IMR-90 (cell line): ENCODE results near the gene ERG28. TPM values are rescaled to one million over a fixed set of nuclear protein-coding genes. Genes with fewer than 3 reads are reported as not detected.

Experiments used
- ATAC-seq: fragments of 200-7000 bp; cut with Tn5 transposase; 2 replicates; pipeline ENCODE4 v1.9.1; 2020; ENCODE audit warnings: low read depth, mild to moderate bottlenecking, moderate library complexity
- BruUV-seq: library from RNA; stranded (reverse); fragments of 400-500 nt; replicated peaks from 2 replicates; lab custom pipeline; 2021; lab: Mats Ljungman, UMichigan
- CTCF ChIA-PET: fragments of 300-600 bp; formaldehyde crosslinking; extraction: SDS; loops from one replicate; lab custom pipeline; 2021; ENCODE audit warnings: antibody characterized with exemption; lab: Yijun Ruan, JAX
- POLR2A ChIA-PET: fragments of 300-600 bp; sonication (Branson Sonifier 250); formaldehyde crosslinking; loops from one replicate; lab custom pipeline; 2022; ENCODE audit warnings: antibody characterized with exemption; ENCODE audit not compliant: unreplicated experiment; lab: Charles Lee
- DNase-seq: peaks from one replicate; pipeline ENCODE4 v3.0.0; 2013
- H2AFZ ChIP-seq: replicated peaks from 2 replicates; pipeline ENCODE3; 2013; ENCODE audit warnings: low read length, mild to moderate bottlenecking; ENCODE audit not compliant: poor library complexity
- H2AK5ac ChIP-seq: 2 replicates; pipeline ENCODE4 v1.6.1; 2013; ENCODE audit warnings: low read depth, low read length, inconsistent platforms
- H2AK9ac ChIP-seq: replicated peaks from 2 replicates; pipeline ENCODE3; 2013; ENCODE audit warnings: mild to moderate bottlenecking, low read depth, low read length, moderate library complexity; ENCODE audit not compliant: poor library complexity
- H2BK120ac ChIP-seq: 2 replicates; pipeline ENCODE4 v1.6.1; 2013; ENCODE audit warnings: low read depth, low read length, inconsistent platforms
- H2BK15ac ChIP-seq: 3 replicates; pipeline ENCODE4 v1.6.1; 2013; ENCODE audit warnings: low read depth, low read length, inconsistent platforms
- H2BK20ac ChIP-seq: 2 replicates; pipeline ENCODE4 v1.6.1; 2013; ENCODE audit warnings: low read depth, mild to moderate bottlenecking, inconsistent platforms, low read length, moderate library complexity
- H2BK5ac ChIP-seq: 2 replicates; pipeline ENCODE4 v1.6.1; 2013; ENCODE audit warnings: mild to moderate bottlenecking, low read depth, low read length, inconsistent platforms; ENCODE audit not compliant: poor library complexity, severe bottlenecking
- H3K14ac ChIP-seq: replicated peaks from 2 replicates; pipeline ENCODE4 v1.6.1; 2013; ENCODE audit warnings: low read depth, low read length, inconsistent platforms
- H3K18ac ChIP-seq: 2 replicates; pipeline ENCODE4 v1.6.1; 2013; ENCODE audit warnings: low read depth, low read length, control low read depth
- H3K23ac ChIP-seq: 2 replicates; pipeline ENCODE4 v1.6.1; 2013; ENCODE audit warnings: low read depth, low read length, inconsistent platforms
- H3K27ac ChIP-seq: 2 replicates; pipeline ENCODE4 v1.5.1; 2013; ENCODE audit warnings: mild to moderate bottlenecking, control low read depth, low read length; ENCODE audit not compliant: insufficient read depth
- H3K27me3 ChIP-seq: 2 replicates; pipeline ENCODE4 v1.6.1; 2013; ENCODE audit warnings: low read length; ENCODE audit not compliant: control insufficient read depth, insufficient read depth
- H3K36me3 ChIP-seq: 2 replicates; pipeline ENCODE4 v1.6.1; 2013; ENCODE audit warnings: low read length, mixed read lengths; ENCODE audit not compliant: control insufficient read depth, insufficient read depth
- H3K4ac ChIP-seq: 2 replicates; pipeline ENCODE4 v1.6.1; 2013; ENCODE audit warnings: low read depth, low read length, inconsistent platforms
- H3K4me1 ChIP-seq: 2 replicates; pipeline ENCODE4 v1.6.1; 2013; ENCODE audit warnings: low read length, mixed read lengths; ENCODE audit not compliant: control insufficient read depth, insufficient read depth
- H3K4me2 ChIP-seq: 2 replicates; pipeline ENCODE4 v1.6.1; 2013; ENCODE audit warnings: low read depth, mild to moderate bottlenecking, control low read depth, low read length, moderate library complexity
- H3K4me3 ChIP-seq: 2 replicates; pipeline ENCODE4 v1.5.1; 2013; ENCODE audit warnings: low read depth, mild to moderate bottlenecking, control low read depth, low read length, moderate library complexity; ENCODE audit not compliant: insufficient read depth
- H3K56ac ChIP-seq: 2 replicates; pipeline ENCODE4 v1.6.1; 2013; ENCODE audit warnings: low read length, inconsistent platforms; ENCODE audit not compliant: insufficient read depth; ENCODE audit errors: extremely low read depth
- H3K79me1 ChIP-seq, 2 experiments: 2 replicates each; pipeline ENCODE4 v1.6.1; 2013; ENCODE audit warnings: low read length in 2 of 2, inconsistent platforms in 1 of 2, low read depth in 1 of 2
- H3K9ac ChIP-seq: 2 replicates; pipeline ENCODE4 v1.6.1; 2013; ENCODE audit warnings: low read depth, low read length, control low read depth
- H3K9me1 ChIP-seq: 2 replicates; pipeline ENCODE4 v1.6.1; 2013; ENCODE audit warnings: low read length, inconsistent platforms; ENCODE audit not compliant: insufficient read depth
- H3K9me3 ChIP-seq: 2 replicates; pipeline ENCODE4 v1.6.1; 2013; ENCODE audit warnings: low read length; ENCODE audit not compliant: control insufficient read depth, insufficient read depth
- H4K20me1 ChIP-seq: 2 replicates; pipeline ENCODE4 v1.6.1; 2013; ENCODE audit warnings: low read length, inconsistent platforms; ENCODE audit not compliant: insufficient read depth
- H4K5ac ChIP-seq: 2 replicates; pipeline ENCODE4 v1.6.1; 2013; ENCODE audit warnings: mild to moderate bottlenecking, low read depth, low read length, control low read depth
- H4K8ac ChIP-seq, 2 experiments: 2 replicates each; pipeline ENCODE4 v1.6.1; 2013; ENCODE audit warnings: low read depth in 2 of 2, low read length in 2 of 2, control low read depth in 1 of 2, inconsistent platforms in 1 of 2
- H4K91ac ChIP-seq: 2 replicates; pipeline ENCODE4 v1.6.1; 2013; ENCODE audit warnings: low read depth, low read length, inconsistent platforms; ENCODE audit not compliant: insufficient read depth
- BHLHE40 ChIP-seq: fragments of 150-350 bp; IDR thresholded peaks from 2 replicates; pipeline ENCODE4 v1.6.1; 2016; ENCODE audit warnings: mild to moderate bottlenecking, low read depth, low read length
- CEBPB ChIP-seq: IDR thresholded peaks from 2 replicates; pipeline ENCODE4 v1.6.1; 2012; ENCODE audit warnings: low read depth, low read length, improper control_type of control experiment
- CHD1 ChIP-seq: IDR thresholded peaks from 2 replicates; pipeline ENCODE4 v1.6.1; 2012; ENCODE audit warnings: low read depth, low read length, improper control_type of control experiment
- CTCF ChIP-seq: conservative IDR thresholded peaks from 2 replicates; pipeline ENCODE4 v1.5.1; 2012; ENCODE audit warnings: mild to moderate bottlenecking, low read depth, low read length, improper control_type of control experiment
- FOS ChIP-seq: fragments of 150-350 bp; IDR thresholded peaks from 2 replicates; pipeline ENCODE4 v1.6.1; 2016; ENCODE audit warnings: low read depth, low read length
- MAFK ChIP-seq: IDR thresholded peaks from 2 replicates; pipeline ENCODE4 v1.6.1; 2012; ENCODE audit warnings: low read depth, low read length, improper control_type of control experiment
- MAZ ChIP-seq: IDR thresholded peaks from 2 replicates; pipeline ENCODE4 v1.6.1; 2012; ENCODE audit warnings: low read depth, mild to moderate bottlenecking, low read length, improper control_type of control experiment, moderate library complexity, borderline replicate concordance
- MXI1 ChIP-seq: IDR thresholded peaks from 2 replicates; pipeline ENCODE4 v1.6.1; 2012; ENCODE audit warnings: low read depth, mild to moderate bottlenecking, low read length, moderate library complexity, borderline replicate concordance
- NFE2L2 ChIP-seq: fragments of 150-350 bp; IDR thresholded peaks from 2 replicates; pipeline ENCODE4 v1.6.1; 2016; ENCODE audit warnings: low read depth, mild to moderate bottlenecking, low read length
- POLR2A ChIP-seq: IDR thresholded peaks from 2 replicates; pipeline ENCODE4 v1.6.1; 2012; ENCODE audit warnings: mild to moderate bottlenecking, low read depth, low read length
- RAD21 ChIP-seq: IDR thresholded peaks from 2 replicates; pipeline ENCODE4 v1.6.1; 2012; ENCODE audit warnings: low read length, improper control_type of control experiment
- RCOR1 ChIP-seq: IDR thresholded peaks from 2 replicates; pipeline ENCODE4 v1.6.1; 2012; ENCODE audit warnings: mild to moderate bottlenecking, low read length, improper control_type of control experiment; ENCODE audit not compliant: insufficient replicate concordance
- RFX5 ChIP-seq: IDR thresholded peaks from 2 replicates; pipeline ENCODE4 v1.8.0; 2012; ENCODE audit warnings: low read depth, mild to moderate bottlenecking, low read length, moderate library complexity
- SMC3 ChIP-seq: fragments of 150-350 bp; IDR thresholded peaks from 2 replicates; pipeline ENCODE4 v1.6.1; 2016; ENCODE audit warnings: low read depth, mild to moderate bottlenecking, antibody characterized with exemption, low read length, moderate library complexity
- WGBS, 2 experiments: methylation state at CpG; one replicate each; pipeline versions ENCODE4 v1.1.5 to v1.1.7; 2013; ENCODE audit warnings: missing lambda C conversion rate in 2 of 2; ENCODE audit not compliant: insufficient read length in 1 of 2; ENCODE audit errors: extremely low coverage in 2 of 2; 5-methylcytosine and 5-hydroxymethylcytosine counted together
- dilution Hi-C: fragments of 300-500 bp; cut with HindIII; formaldehyde crosslinking; loops from one replicate; pipeline ENCODE4 v1.14.3; 2018; ENCODE audit warnings: low sequenced_read_pairs; ENCODE audit not compliant: unreplicated experiment
- in situ Hi-C: fragments of 300-500 bp; cut with MboI; formaldehyde crosslinking; loops from 3 replicates; pipeline ENCODE4 v1.14.3; 2019; ENCODE audit warnings: low sequenced_read_pairs, inconsistent platforms, mixed read lengths
- intact Hi-C: fragments of 100-400 bp; cut with micrococcal nuclease; formaldehyde crosslinking; loops from 2 replicates; pipeline ENCODE4 v1.10.0; 2022
- polyA plus RNA-seq, 3 experiments: library from polyadenylated mRNA; depleted of rRNA; stranded (reverse); fragments of >200 nt; gene quantifications; 2 replicates each; pipeline ENCODE4 v1.2.3, GENCODE V29; 2012; ENCODE audit warnings: low replicate concordance in 1 of 3
- total RNA-seq: library from RNA; depleted of rRNA; stranded (reverse); fragments of >200 nt; gene quantifications from 2 replicates; pipeline ENCODE4 v1.2.3, GENCODE V29; 2012
- TF ChIP-seq, protein P1 (sequence below): fragments of 150-350 bp; IDR thresholded peaks from 2 replicates; pipeline ENCODE4 v1.6.1; 2017; ENCODE audit warnings: mild to moderate bottlenecking, antibody characterized with exemption, low read length, low read depth
- TF ChIP-seq, protein P2 (sequence below): fragments of 150-350 bp; IDR thresholded peaks from 2 replicates; pipeline ENCODE4 v1.6.1; 2016; ENCODE audit warnings: low read depth, mild to moderate bottlenecking, low read length, moderate library complexity, borderline replicate concordance

Gene ERG28
- total and polyA plus RNA-seq, 2 of the 4 experiments (the other 2 are of a cell fraction), result 0.90 to 15.4 TPM

GRCh38 chr14:75609116-75609515 lies 51.6 kb downstream of the ERG28 start:
- ATAC-seq, result no peak
- intact Hi-C loops, result no loop called here

More at GRCh38 chr14:75609116-75609515, 51.6 kb downstream of the ERG28 start:
- in situ Hi-C loops (no loop called here), dilution Hi-C loops (no loop called here)
- no peak overlapping the region for H3K4me2 ChIP-seq
- H3K4me3 ChIP-seq, result no peak overlapping the region
- H3K4me1 ChIP-seq, result peaks cover 2% of the 10 kb centered on the region; the same call in 1 of the 2 replicates
- no peak overlapping the region for H4K8ac ChIP-seq
- no peak overlapping the region for H3K23ac ChIP-seq
- no peaks in the 10 kb centered on the region for H3K79me1 ChIP-seq
- POLR2A ChIA-PET, result no interaction called here
- no peak overlapping the region for H2BK15ac ChIP-seq
- no peak overlapping the region for H2AK9ac ChIP-seq
- H3K9ac ChIP-seq, result no peak overlapping the region
- no peak overlapping the region for H2AK5ac ChIP-seq
- H4K91ac ChIP-seq, result no peak overlapping the region
- CTCF ChIA-PET, result no interaction called here
- H3K36me3 ChIP-seq, result no peaks in the 10 kb centered on the region
- no peak overlapping the region for H3K27ac ChIP-seq
- no peak overlapping the region for H3K56ac ChIP-seq
- H3K18ac ChIP-seq, result no peak overlapping the region
- H3K14ac ChIP-seq, result no peak overlapping the region
- H2AFZ ChIP-seq, result no peak overlapping the region
- no peak for DNase-seq
- no peak overlapping the region for H2BK20ac ChIP-seq
- no peak overlapping the region for H4K5ac ChIP-seq
- H2BK120ac ChIP-seq, result no peak overlapping the region
- H2BK5ac ChIP-seq, result no peak overlapping the region
- no peaks in the 10 kb centered on the region for H3K9me1 ChIP-seq
- H4K20me1 ChIP-seq, result no peaks in the 10 kb centered on the region
- WGBS, 2 experiments, result no CpG with 5 or more reads among the region's 4 CpGs
- peaks cover 17% of the 10 kb centered on the region for H3K9me3 ChIP-seq
- H3K27me3 ChIP-seq, result peaks cover 22% of the 10 kb centered on the region
- H3K4ac ChIP-seq, result no peak overlapping the region
- TF ChIP-seq RFX5 (no peak), CEBPB (no peak), CHD1 (no peak), MAFK (no peak), MAZ (no peak), RCOR1 (no peak), SMC3 (no peak), CTCF (no peak), POLR2A (no peak), BHLHE40 (no peak), MXI1 (no peak), RAD21 (no peak), NFE2L2 (no peak), FOS (no peak)
- TF ChIP-seq, protein P1, sequence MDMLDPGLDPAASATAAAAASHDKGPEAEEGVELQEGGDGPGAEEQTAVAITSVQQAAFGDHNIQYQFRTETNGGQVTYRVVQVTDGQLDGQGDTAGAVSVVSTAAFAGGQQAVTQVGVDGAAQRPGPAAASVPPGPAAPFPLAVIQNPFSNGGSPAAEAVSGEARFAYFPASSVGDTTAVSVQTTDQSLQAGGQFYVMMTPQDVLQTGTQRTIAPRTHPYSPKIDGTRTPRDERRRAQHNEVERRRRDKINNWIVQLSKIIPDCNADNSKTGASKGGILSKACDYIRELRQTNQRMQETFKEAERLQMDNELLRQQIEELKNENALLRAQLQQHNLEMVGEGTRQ, result no peak
- TF ChIP-seq, protein P2, sequence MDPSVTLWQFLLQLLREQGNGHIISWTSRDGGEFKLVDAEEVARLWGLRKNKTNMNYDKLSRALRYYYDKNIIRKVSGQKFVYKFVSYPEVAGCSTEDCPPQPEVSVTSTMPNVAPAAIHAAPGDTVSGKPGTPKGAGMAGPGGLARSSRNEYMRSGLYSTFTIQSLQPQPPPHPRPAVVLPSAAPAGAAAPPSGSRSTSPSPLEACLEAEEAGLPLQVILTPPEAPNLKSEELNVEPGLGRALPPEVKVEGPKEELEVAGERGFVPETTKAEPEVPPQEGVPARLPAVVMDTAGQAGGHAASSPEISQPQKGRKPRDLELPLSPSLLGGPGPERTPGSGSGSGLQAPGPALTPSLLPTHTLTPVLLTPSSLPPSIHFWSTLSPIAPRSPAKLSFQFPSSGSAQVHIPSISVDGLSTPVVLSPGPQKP, result no peak
- BruUV-seq, result no TSS peak
